HuH-7.5 (cell line): ENCODE data around the gene REEP1.
"Not testable (repeated sequence)": the region's sequence is repeated elsewhere in the genome, so short reads cannot be mapped to it uniquely, and the experiment has no call there.

Source experiments
- DNase-seq: peaks from one replicate; pipeline ENCODE4 v3.0.0; 2011; ENCODE audit warnings: low spot score

REEP1 gene

DNA sequence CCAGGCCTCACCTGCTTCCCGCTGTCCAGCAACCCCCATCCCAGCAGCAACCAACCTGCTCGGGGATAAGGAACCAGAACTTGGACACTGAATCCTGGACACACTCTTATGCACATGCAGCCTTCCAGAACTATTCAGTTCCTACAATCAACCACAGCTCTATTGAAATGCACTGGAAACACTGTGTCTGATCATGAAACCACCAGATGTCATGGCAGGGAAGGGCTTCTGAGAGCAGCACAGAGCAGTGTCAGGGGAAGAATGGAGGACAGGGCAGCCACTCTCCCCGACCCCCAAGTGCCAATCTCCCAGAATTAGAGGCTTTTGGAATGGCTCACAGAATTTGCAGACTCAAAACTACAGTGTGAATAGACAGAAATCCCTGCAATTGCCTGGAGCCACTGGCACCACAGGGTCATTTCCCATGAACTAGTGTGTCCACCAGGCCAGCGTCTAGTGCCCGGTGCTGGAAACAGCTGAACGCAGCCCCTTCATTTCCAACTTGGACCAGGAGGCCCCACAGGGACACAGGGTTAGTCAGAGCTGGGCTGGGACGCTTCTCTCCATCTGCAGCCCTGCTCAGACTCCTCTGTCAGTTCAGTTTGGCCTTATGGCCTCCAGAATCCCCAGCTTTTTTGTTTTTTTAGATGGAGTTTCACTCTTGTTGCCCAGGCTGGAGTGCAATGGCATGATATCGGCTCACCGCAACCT lies 112.6 kb downstream of the REEP1 start:
- no peak for DNase-seq

DNA sequence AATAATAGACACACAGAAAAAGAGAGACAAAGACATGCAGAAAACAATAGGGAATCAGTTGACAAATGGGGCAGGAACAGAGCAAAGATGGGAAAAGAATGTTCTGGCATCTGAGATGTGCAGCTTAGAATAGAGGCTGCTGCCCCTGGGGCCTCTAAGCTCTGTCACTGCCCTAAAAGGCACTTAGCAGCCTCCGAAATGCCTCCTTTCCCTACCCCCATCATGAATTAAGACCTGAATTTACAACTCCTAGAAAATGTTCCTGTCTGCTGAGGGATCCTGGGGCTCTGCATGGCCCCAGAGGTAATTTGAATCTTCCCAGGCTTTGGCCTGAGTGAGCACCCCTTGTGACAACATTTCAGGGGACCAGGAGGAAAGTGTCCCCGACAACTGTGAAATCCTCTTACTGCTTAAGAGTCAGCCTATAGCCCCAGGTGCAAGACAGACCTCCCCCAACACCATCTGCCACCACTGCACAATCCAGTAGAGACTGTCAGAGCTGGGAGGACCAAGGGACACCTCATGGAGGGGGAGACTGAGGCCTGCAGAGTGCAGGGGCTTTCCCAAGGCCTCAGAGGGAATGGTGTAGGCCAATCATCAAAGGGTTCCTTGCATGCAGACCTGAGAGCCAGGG lies 113.4 kb downstream of the REEP1 start:
- no peak for DNase-seq

DNA sequence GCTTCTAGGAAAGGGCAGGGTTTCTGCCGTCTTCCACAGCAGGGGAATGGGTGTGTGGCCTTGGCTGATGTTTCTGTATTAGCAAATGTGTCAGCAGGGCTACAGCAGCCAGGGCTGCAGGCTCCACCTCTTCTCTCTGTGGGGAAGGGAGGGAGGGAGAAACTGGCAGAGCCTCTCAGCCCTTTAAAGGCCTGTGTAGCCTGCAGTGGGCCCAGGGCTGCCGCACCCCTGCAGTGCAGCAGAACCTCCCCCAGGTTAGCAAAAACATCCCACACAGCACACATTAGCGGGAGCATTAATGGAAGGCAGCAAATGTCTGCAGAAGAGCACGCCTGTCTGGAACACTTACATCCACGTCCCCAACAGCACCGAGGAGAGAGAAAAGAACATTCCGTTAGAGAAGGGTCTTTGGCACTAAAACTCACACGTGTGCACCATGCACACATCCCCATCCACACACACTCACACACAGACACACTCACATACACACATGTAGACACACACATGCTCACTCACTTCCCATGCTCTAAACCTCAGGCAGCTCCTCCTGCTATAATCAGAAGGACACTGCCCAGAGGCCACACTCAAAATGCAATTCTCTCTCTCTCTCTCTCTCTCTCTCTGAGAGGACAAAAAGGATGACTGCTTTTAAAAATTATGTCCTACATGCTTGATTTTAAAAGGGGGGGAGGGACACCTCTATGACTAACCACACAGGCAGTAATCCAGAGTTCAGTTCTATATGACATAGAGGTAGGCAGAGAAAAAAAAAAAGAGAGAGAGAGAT lies 114.1 kb downstream of the REEP1 start:
- no peak for DNase-seq

DNA sequence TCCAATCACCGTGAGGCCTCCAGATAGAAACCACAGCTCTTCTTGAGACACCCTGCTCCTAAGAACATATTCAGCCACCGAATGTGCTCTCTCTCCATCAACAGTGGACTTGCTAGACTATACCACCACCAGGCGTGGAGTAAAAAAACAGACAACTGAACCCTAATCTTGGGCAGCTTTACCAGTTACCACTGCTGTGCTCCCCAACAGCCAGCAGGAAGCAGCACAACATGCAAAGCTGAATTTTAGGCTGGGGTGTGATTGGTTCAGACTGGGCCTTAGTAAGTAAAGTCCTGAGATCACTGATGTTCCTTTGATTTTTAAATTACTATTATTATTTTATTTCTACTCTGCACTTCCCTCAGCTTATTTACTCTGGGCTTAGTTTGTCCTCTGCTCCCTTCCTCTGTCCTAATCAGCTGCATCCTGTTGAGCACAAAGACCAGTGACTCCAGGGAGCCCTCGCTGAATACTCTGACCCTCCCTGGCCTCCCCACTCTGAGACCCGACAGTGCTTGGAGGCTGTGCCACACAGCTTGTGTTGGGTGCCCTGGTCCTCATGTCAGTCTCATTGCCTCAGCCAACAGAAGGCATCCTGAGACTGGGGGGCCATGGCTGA lies 116.3 kb downstream of the REEP1 start:
- DNase-seq: peak; percentile 51

DNA sequence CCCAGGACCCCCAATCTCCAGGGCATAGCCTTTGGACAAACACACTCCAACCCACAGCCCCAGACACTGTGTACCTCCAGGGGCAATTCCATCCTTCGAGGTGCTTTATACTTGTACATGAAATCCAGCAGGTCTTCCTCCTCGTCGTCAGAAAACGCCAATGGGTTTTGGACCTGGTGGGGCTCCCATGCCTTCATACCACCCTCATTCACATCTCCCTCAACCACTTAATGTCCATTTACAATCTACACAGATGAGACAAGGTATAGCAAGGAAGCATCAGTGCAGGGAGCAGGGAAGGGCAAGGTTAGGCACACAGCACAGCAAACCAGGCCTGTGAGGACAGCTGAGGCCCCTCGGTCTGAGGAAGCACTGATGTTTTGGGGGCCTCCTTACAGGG lies 117.5 kb downstream of the REEP1 start:
- DNase-seq: no peak

DNA sequence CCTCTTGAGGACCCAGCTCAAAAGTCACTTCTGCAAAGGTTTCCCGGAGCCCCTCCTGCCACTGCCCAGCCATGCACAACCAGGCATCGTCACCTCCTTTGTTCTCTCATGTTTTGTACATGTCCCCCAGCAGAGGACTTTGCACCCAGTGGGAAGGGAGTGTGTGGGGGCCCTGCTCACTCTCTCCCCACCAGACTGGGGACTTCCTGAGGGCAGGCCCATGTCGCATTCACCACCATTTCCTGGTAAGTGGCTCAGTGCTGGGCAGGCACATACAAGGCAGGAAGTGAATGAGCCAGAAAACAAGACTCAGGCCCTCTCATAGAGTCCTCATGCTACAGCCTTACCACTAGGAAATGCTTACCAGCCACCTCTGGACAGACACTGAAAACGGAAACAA lies 119.3 kb downstream of the REEP1 start:
- no peak for DNase-seq

DNA sequence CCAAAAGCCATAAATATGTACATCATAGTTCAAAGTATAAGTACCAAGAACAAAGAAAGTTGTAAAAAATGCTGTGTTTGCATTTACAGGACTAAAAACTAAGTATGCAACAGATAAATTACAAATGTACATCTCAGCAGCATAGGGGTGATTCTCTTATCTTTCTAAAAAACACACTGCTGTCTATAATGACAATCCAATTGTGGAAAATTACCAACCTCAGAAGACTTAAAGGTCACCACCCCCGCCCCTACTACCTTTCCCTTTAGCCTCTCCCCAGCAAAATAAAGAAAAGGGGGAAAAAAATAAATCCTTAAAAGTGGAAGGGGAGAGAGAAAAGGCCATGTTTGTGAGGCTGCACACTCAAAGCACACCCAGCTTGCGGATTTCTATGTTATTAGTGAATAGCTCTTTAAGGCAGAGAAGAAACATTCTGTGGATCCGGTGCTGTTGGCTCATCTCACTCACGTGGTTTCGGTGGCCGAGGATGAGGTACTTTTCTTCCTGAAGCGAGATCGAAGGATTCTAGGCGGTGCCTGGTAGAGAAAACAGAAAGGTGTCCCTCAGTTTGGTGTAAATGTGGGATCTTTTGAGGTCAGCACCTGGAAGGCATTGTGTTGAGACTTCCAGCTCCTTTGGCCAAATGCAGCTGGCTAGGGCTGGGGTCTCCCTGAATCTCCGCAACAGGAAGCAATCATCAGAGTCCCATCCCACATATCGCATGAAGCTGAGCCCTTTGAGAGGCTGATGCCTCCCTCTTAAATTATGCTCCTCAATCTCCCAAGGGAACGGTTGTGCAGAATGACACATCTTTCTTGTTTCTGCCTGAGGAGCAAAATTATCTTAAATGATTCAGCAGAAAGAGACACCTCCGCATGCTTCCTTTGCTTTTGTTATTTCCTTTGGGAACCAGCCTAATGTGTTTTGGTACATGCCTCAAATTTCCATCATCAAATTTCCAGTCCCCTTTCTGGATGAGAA lies 120.6 kb downstream of the REEP1 start:
- no peak for DNase-seq

DNA sequence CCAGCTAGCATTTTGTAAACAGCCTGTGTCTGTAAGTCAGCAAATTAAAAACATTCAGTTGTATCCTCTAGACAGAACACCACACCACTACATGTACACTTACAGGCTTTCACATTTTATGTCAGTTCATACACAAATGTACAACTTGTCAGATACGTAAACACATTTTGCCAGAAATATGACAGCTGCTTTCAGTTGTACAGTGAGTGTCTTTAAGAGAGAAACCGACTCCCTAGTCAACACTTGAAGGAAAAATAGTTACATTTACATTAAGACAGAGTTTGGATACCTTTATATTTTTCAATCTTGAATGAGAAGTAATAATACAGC lies 123.0 kb downstream of the REEP1 start:
- no peak for DNase-seq

DNA sequence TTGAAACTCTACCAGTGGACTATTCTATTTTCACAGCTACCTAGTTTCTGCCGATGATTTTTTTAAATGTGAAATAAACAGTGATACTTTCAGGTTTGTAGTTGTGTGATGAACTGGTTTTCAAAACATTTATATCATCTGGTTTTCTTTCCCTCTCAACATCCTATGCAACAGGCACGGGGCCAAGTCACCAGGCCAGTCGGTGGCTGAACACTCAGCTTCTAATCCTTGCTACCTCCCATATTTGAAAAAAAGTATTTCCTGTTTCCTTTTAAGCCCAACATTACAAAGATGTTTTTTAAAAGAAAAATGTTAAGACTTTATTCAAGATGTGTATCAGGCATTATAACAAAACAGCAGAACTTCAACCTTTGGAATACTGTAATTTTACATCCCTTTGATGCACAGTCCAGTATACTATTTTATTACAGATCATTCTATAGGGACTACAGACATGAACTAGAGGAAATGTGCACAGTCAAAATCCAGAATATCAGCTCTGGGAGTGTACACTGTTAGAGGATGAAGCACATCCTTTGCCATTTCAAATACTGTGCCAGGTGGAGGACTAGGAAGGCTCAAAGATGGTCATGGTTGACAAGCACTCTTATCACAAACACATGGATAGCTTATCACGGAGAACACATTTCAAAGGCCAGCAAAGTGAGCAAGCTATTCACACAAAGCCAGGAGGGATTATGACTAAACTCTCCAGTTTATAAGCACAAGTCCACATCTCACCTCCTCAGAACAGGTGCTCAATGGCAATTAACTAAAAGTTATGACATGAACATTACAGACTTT lies 123.5 kb downstream of the REEP1 start:
- DNase-seq: no peak

DNA sequence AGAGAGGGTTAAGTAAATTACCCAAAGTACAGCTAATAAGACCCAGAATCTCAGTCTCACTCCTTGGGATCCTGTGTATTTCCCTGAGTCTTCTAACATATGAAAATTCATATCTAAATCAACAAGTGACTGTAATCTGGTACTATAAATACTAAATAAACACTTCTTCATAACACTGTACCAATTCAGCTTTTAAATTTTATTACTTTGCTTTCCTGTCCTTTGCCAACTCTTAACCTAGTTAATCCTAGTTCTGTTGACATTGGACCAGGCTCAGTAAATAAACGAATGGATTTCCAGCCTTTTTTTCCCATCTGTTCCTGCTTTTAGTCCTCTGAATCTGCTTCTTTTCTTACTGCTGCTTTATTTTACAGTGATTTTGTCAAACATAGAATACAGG lies 124.4 kb downstream of the REEP1 start:
- no peak for DNase-seq

DNA sequence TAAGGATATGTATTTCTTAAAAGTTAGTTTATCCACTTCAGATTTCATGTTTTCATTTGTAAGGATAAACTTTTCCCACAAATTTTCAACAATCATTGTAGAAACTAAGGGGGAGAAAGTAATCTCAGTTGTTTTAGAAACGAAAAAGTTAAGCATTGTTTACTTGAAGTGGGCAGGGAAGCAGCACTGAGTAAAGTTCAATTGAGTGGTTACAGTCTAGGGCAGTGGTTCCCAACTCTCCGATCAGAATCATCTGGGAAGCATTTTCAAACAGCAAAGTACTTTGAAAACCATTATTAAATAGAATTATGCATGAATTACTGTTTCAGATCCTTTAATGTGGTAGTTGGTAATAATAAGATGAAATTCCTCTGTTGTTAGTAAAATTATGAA lies 125.6 kb downstream of the REEP1 start:
- DNase-seq: no peak

DNA sequence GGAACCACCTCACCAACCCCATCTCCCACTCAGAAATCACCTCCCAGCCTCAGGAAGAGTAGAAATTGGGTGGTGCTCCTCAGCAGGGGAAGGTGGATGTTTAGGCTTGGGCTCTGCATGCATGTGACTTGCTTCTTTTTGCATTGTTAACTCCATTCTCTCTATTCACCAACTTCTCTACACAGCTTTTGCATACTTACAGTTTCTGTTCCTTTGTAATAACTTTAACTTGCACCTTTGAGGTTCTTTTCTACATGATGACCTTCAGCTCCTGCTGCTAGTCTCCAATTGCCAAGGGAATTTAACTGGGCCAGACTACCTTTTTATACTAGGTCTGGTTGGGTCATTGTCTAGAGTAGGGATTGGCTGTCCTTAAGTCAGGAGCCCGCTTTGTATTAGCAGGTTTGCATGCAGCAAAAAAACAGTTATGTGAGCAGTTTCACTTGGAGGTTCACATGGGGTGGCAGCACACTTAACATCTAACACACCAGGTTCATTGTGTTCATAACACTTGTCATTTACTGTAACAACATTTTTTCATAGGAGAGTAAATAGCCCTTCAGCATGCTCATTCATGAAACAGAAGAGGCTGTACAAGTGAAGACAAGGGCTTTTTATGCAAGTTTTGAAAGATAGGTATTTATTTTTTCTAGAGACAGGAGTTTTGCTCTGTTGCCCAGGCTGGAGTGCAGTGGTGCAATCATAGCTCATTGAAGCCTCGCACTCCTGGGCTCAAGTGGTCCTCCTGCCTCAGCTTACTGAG lies 126.2 kb downstream of the REEP1 start:
- no peak for DNase-seq

DNA sequence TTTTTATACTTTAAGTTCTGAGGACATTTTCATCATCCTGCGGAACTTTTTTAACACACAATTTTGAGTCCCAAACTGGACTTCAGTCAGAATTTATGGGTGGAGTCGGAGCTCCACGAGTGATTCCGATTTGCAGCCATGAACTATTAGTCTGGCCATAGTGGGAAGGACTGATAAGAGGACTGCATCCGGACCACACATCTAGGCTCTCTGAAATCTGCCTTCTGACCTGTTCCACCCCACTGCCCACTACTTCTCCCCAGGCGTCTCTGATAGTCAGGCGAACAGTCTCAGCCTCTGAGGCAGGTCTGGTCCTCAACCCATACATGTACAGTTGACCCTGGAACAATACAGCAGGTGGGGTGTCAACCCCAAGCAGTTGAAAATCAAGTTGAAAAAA lies 133.0 kb downstream of the REEP1 start:
- no peak for DNase-seq

DNA sequence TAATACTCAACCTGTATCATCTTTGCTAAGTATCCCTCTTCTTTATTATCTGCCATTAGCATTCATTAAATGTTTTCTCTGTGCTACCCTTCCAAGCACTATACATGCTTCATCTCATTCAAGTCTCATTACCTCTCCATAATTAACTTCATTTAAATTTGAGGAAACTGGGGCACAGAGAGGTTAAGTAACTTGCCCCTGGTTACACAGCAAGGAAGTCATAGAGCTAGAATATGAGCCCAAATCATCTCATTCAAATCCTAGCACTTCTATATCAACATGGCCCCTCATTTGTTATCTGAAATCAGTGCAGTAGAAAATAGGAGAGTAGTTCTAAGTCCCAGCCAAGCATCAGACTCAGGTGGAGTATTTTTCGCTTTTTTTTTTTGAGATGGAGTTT lies 133.8 kb downstream of the REEP1 start:
- no peak for DNase-seq

DNA sequence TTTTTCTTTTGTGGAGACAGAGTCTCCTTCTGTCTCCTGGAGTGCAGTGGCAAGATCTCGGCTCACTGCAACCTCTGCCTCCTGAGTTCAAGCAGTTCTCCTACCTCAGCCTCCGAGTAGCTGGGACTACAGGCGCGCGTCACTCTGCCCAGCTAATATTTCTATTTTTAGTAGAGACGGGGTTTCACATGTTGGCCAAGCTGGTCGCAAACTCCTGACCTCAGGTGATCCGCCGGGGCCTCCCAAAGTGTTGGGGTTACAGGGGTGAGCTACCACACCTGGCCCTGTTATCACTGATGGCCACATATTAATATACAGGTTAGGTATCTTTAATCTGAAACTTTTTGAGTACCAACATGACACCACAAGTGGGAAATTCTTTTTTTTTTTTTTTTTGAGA lies 134.7 kb downstream of the REEP1 start:
- no peak for DNase-seq

DNA sequence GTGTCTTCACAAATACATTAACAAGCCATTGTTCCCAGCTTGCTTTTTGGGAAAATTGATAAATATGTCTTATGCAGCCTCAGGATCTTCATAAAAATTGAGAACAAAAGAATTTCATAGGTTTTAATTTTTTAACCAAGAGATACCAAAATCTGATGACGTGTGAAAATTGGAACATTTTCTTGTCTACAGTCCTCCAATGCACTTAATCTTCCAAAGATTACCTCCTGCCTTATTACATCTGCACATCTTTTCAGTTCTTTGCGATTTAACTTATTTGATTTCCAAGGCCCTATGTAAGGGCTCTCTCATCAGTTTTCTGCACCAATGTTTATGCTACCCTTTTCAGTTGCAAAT lies 135.1 kb downstream of the REEP1 start:
- DNase-seq: no peak

DNA sequence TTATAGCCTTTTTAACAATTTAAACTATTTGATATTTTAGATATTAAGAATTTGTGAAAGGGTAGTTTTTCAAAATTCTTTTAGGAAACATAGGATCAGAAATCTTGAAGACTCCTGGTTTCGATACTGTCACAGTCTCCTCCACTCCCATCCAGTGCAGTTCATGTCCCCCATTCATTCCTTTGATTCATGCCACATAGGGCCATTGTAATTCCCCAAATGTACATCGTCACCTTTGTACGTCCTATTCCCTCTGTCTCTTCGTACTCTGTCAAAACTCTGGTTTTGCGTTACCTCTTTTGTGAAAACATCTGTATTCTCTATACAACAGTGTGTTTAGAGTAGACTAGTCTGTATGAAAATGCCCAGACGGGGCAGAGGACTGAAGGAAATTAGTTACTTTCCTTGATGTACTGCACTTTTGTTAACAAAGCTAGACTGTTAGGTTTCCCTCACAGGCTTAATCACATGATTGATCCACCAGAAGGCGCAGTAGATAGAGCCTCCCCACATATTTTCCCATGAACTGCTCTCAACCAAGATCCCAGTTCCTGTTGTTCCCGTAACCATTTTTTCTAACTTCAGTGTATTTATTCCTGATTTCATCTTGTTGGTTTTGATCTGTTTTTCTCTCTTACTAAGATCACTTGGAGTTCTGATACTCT lies 135.6 kb downstream of the REEP1 start:
- no peak for DNase-seq

DNA sequence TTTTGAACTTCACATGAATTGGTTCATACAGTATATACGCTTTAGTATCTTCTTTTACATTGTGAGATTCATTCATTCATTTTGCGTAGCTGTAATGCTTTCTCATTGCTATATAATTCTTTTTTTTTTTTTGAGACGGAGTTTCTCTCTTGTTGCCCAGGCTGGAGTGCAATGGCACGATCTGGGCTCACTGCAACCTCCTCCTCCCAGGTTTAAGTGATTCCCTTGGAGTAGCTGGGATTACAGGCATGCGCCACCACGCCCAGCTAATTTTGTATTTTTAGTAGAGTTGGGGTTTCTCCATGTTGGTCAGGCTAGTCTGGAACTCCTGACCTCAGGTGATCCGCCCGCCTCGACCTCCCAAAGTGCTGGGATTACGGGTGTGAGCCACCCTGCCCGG lies 136.9 kb downstream of the REEP1 start:
- not testable (repeated sequence) for DNase-seq

DNA sequence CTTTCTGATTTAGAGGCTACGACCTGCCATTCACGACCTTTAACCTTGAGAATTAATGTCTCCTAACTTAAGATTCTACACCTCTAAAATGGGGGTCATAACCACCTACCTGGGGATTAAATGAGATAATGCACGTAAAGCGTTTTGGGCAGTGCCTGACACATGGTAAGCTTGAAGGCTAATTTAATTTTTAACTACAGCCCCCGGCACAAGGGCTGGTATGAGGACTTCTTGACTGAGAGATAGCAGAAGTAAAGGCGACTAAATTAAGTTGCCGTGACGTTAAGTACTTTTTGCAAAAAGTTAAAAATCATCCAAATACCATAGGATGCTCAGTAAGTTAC lies 137.6 kb downstream of the REEP1 start:
- no peak for DNase-seq
